ENCODE measurements around the gene GRID1. TPM values are rescaled to one million over a fixed set of nuclear protein-coding genes. Genes with fewer than 3 reads are reported as not detected.

GRID1 gene
- total and polyA plus RNA-seq, 10 donors: 0.06 to 0.42 (median 0.15) TPM; not detected in 4

- 73 to 87% (median 80%) methylated on average over 5 to 6 of the region's 6 CpGs for WGBS, 5 donors
- DNase-seq: no peak
These were observed 309.9 kb downstream of the GRID1 start for GRCh38 chr10:86056672-86057071.

GRCh38 chr10:86055928-86056327 lies 310.7 kb downstream of the GRID1 start:
- Histone ChIP-seq H3K4me3 (no peak overlapping the region), H3K27me3 (replicated peaks in 1 of 7) (peaks cover 0 to 9% (median 0%) of the 10 kb centered on the region in 7 donors), H3K27ac (no peak overlapping the region), H3K9me3 (peaks cover 0 to 1% (median 0%) of the 10 kb centered on the region in 8 donors), H3K4me1 (no peaks in the 10 kb centered on the region), H3K36me3 (no peaks in the 10 kb centered on the region)
- intact Hi-C loops (cut with DNase I; ENCODE audit: low total_unique reads): no loop called here
- TF ChIP-seq, protein P1, sequence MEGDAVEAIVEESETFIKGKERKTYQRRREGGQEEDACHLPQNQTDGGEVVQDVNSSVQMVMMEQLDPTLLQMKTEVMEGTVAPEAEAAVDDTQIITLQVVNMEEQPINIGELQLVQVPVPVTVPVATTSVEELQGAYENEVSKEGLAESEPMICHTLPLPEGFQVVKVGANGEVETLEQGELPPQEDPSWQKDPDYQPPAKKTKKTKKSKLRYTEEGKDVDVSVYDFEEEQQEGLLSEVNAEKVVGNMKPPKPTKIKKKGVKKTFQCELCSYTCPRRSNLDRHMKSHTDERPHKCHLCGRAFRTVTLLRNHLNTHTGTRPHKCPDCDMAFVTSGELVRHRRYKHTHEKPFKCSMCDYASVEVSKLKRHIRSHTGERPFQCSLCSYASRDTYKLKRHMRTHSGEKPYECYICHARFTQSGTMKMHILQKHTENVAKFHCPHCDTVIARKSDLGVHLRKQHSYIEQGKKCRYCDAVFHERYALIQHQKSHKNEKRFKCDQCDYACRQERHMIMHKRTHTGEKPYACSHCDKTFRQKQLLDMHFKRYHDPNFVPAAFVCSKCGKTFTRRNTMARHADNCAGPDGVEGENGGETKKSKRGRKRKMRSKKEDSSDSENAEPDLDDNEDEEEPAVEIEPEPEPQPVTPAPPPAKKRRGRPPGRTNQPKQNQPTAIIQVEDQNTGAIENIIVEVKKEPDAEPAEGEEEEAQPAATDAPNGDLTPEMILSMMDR (IDR thresholded peaks at IDR 0.05 in 8 of 11, conservative IDR thresholded peaks at IDR 0.05 in 3 of 11): no peak
- TF ChIP-seq POLR2AphosphoS5 (IDR thresholded peaks at IDR 0.05): no peak
- no peak for TF ChIP-seq POLR2A (IDR thresholded peaks at IDR 0.05)
- WGBS, 5 donors: 59 to 80% (median 71%) methylated on average over 1 of the region's 1 CpG
- no peak for DNase-seq

More at GRCh38 chr10:86056672-86057071, 309.9 kb downstream of the GRID1 start:
- no peak overlapping the region for H3K27ac ChIP-seq
- peaks cover 0 to 9% (median 0%) of the 10 kb centered on the region in 7 donors for H3K27me3 ChIP-seq (replicated peaks in 1 of 7)
- intact Hi-C loops (cut with DNase I; ENCODE audit: low total_unique reads): no loop called here
- H3K4me3 ChIP-seq: no peak overlapping the region
- H3K4me1 ChIP-seq: no peaks in the 10 kb centered on the region
- no peaks in the 10 kb centered on the region for H3K9me3 ChIP-seq
- no peaks in the 10 kb centered on the region for H3K36me3 ChIP-seq
- TF ChIP-seq, protein P1 (IDR thresholded peaks at IDR 0.05 in 8 of 11, conservative IDR thresholded peaks at IDR 0.05 in 3 of 11): no peak
- TF ChIP-seq POLR2A (IDR thresholded peaks at IDR 0.05) (no peak), POLR2AphosphoS5 (IDR thresholded peaks at IDR 0.05) (no peak)

GRCh38 chr10:86053675-86054074 lies 312.9 kb downstream of the GRID1 start:
- intact Hi-C loops (cut with DNase I; ENCODE audit: low total_unique reads): no loop called here
- WGBS, 5 donors: 67 to 90% (median 79%) methylated on average over 2 of the region's 2 CpGs
- H3K36me3 ChIP-seq: no peaks in the 10 kb centered on the region

GRCh38 chr10:86051586-86051985 lies 315.0 kb downstream of the GRID1 start:
- H3K4me3 ChIP-seq: no peak overlapping the region
- 85 to 94% (median 92%) methylated on average over 3 of the region's 3 CpGs for WGBS, 5 donors
- no peak overlapping the region for H3K27ac ChIP-seq
- H3K9me3 ChIP-seq: peaks cover 0 to 4% (median 0%) of the 10 kb centered on the region in 8 donors
- H3K27me3 ChIP-seq (replicated peaks in 1 of 7): peaks cover 0 to 5% (median 0%) of the 10 kb centered on the region in 7 donors
- no peaks in the 10 kb centered on the region for H3K4me1 ChIP-seq
- DNase-seq: no peak
- TF ChIP-seq POLR2A (IDR thresholded peaks at IDR 0.05) (no peak), POLR2AphosphoS5 (IDR thresholded peaks at IDR 0.05) (no peak)
- TF ChIP-seq, protein P1 (IDR thresholded peaks at IDR 0.05 in 8 of 11, conservative IDR thresholded peaks at IDR 0.05 in 3 of 11): no peak
- H3K36me3 ChIP-seq: no peaks in the 10 kb centered on the region
- intact Hi-C loops (cut with DNase I; ENCODE audit: low total_unique reads): no loop called here

More at GRCh38 chr10:86053675-86054074, 312.9 kb downstream of the GRID1 start:
- H3K4me1 ChIP-seq: no peaks in the 10 kb centered on the region
- peaks cover 0 to 9% (median 0%) of the 10 kb centered on the region in 7 donors for H3K27me3 ChIP-seq (replicated peaks in 1 of 7)
- H3K27ac ChIP-seq: no peak overlapping the region
- no peak for DNase-seq
- no peak overlapping the region for H3K4me3 ChIP-seq
- TF ChIP-seq, protein P1 (IDR thresholded peaks at IDR 0.05 in 8 of 11, conservative IDR thresholded peaks at IDR 0.05 in 3 of 11): no peak
- TF ChIP-seq POLR2A (IDR thresholded peaks at IDR 0.05) (no peak), POLR2AphosphoS5 (IDR thresholded peaks at IDR 0.05) (no peak)
- H3K9me3 ChIP-seq: peaks cover 0 to 4% (median 0%) of the 10 kb centered on the region in 8 donors
